HepG2 (cell line): ENCODE data around the gene KCNJ6. TPM values are rescaled to one million over a fixed set of nuclear protein-coding genes. Genes with fewer than 3 reads are reported as not detected.

Experiments used
- ATAC-seq: fragments of 200-7000 bp; cut with Tn5 transposase; 3 replicates; pipeline ENCODE4 v1.9.1; 2020; ENCODE audit warnings: mild to moderate bottlenecking, moderate library complexity
- BruUV-seq: library from RNA; stranded (reverse); fragments of 400-500 nt; replicated peaks from 2 replicates; lab custom pipeline; 2021; lab: Mats Ljungman, UMichigan
- CTCF ChIA-PET: fragments of 300-600 bp; formaldehyde crosslinking; extraction: SDS; loops from one replicate; lab custom pipeline; 2021; ENCODE audit warnings: low total read pairs, inconsistent platforms, low intra/inter-chr PET ratio; lab: Yijun Ruan, JAX
- POLR2A ChIA-PET: fragments of 350-600 bp; sonication (Branson Sonifier 250); formaldehyde crosslinking; loops from one replicate; lab custom pipeline; 2020; ENCODE audit warnings: antibody characterized with exemption, inconsistent platforms; lab: Yijun Ruan, JAX
- DNase-seq: peaks from one replicate; pipeline ENCODE4 v3.0.0-alpha.2; 2015; ENCODE audit warnings: low spot score
- FAIRE-seq: peaks from 3 replicates; lab custom pipeline; 2011; peaks lifted over from hg19 to GRCh38; lab: Jason Lieb, UNC
- H2AFZ ChIP-seq: one replicate; pipeline ENCODE4 v1.6.1; 2011; ENCODE audit warnings: low read length, inconsistent platforms
- H3K27ac ChIP-seq: fragments of 300-600 bp; 3 replicates; pipeline ENCODE4 v1.8.0; 2011; ENCODE audit warnings: mixed run types, mild to moderate bottlenecking, mixed read lengths, low read length, inconsistent platforms; ENCODE audit not compliant: insufficient read depth; ENCODE audit errors: extremely low read length
- H3K27me3 ChIP-seq, 2 experiments: fragments of 200-600 bp in 1 of 2; 2 replicates in 1 of 2; 3 replicates in 1 of 2; pipeline versions ENCODE4 v1.6.0 to v1.8.0; 2011; ENCODE audit warnings: low read length in 2 of 2, mild to moderate bottlenecking in 2 of 2, moderate library complexity in 2 of 2, inconsistent platforms in 1 of 2; ENCODE audit not compliant: insufficient read depth in 2 of 2, control insufficient read depth in 1 of 2
- H3K36me3 ChIP-seq, 2 experiments: fragments of 200-600 bp in 1 of 2; replicated peaks in 1 of 2; 2 replicates in 1 of 2; 3 replicates in 1 of 2; pipeline versions ENCODE4 v1.5.1 to v1.8.0; 2011; ENCODE audit warnings: low read length in 2 of 2, inconsistent platforms in 1 of 2; ENCODE audit not compliant: insufficient read depth in 2 of 2, control insufficient read depth in 1 of 2
- H3K4me1 ChIP-seq: 2 replicates; pipeline ENCODE4 v1.5.1; 2012; ENCODE audit warnings: low read length, inconsistent platforms; ENCODE audit not compliant: insufficient read depth
- H3K4me2 ChIP-seq: 2 replicates; pipeline ENCODE4 v1.6.0; 2011; ENCODE audit warnings: low read depth, low read length, inconsistent platforms
- H3K4me3 ChIP-seq, 3 experiments: fragments of 200-600 bp in 1 of 3; sonication (generic), shearing (Covaris generic) in 1 of 3; replicated peaks in 1 of 3; 2 replicates each; pipeline ENCODE4 v1.5.1; 2011 to 2016; ENCODE audit warnings: low read length in 3 of 3, inconsistent platforms in 2 of 3, low read depth in 2 of 3, mild to moderate bottlenecking in 2 of 3, control low read depth in 1 of 3, mixed read lengths in 1 of 3; ENCODE audit not compliant: insufficient read depth in 1 of 3
- H3K79me2 ChIP-seq: one replicate; pipeline ENCODE4 v1.6.1; 2011; ENCODE audit warnings: low read length, inconsistent platforms; ENCODE audit not compliant: insufficient read depth
- H3K9ac ChIP-seq: 2 replicates; pipeline ENCODE4 v1.6.0; 2011; ENCODE audit warnings: mild to moderate bottlenecking, low read depth, low read length, inconsistent platforms; ENCODE audit not compliant: insufficient read depth
- H3K9me3 ChIP-seq: 2 replicates; pipeline ENCODE4 v1.5.1; 2012; ENCODE audit warnings: mild to moderate bottlenecking, low read length
- H4K20me1 ChIP-seq: 2 replicates; pipeline ENCODE4 v1.6.0; 2011; ENCODE audit warnings: inconsistent platforms, mild to moderate bottlenecking, low read length, moderate library complexity; ENCODE audit not compliant: insufficient read depth
- AHR ChIP-seq: IDR thresholded peaks from 2 replicates; pipeline ENCODE4 v1.6.1; 2018; ENCODE audit warnings: missing genetic modification reagents, missing compliant biosample characterization
- ATF7-NPFF ChIP-seq: sonication (generic); formaldehyde crosslinking; IDR thresholded peaks from 2 replicates; pipeline ENCODE4 v1.8.1; 2023; ENCODE audit warnings: mild to moderate bottlenecking, low read depth, missing genetic modification reagents, moderate library complexity
- HIC2 ChIP-seq: sonication (generic); formaldehyde crosslinking; IDR thresholded peaks from 2 replicates; pipeline ENCODE4 v1.9.0; 2022; ENCODE audit warnings: low read depth, missing genetic modification reagents
- JUND ChIP-seq: sonication (generic); formaldehyde crosslinking; IDR thresholded peaks from 2 replicates; pipeline ENCODE4 v1.8.0; 2022; ENCODE audit warnings: mild to moderate bottlenecking, missing genetic modification reagents
- MTA3 ChIP-seq: sonication (generic); formaldehyde crosslinking; IDR thresholded peaks from 2 replicates; pipeline ENCODE4 v1.4.0; 2020; ENCODE audit warnings: missing genetic modification reagents
- MXD4 ChIP-seq: IDR thresholded peaks from 2 replicates; pipeline ENCODE4 v1.6.1; 2016; ENCODE audit warnings: mild to moderate bottlenecking, missing biosample characterization, missing genetic modification reagents
- NFYB ChIP-seq: sonication (generic); formaldehyde crosslinking; IDR thresholded peaks from 2 replicates; pipeline ENCODE4 v1.4.0; 2020; ENCODE audit warnings: missing genetic modification reagents
- POGK ChIP-seq: sonication (generic); formaldehyde crosslinking; conservative IDR thresholded peaks from 2 replicates; pipeline ENCODE4 v1.8.0; 2022; ENCODE audit warnings: mild to moderate bottlenecking, moderate library complexity, missing genetic modification reagents
- RARG ChIP-seq: sonication (generic); formaldehyde crosslinking; IDR thresholded peaks from 2 replicates; pipeline ENCODE4 v1.4.0; 2020; ENCODE audit warnings: low read depth, mild to moderate bottlenecking, missing genetic modification reagents
- THAP8 ChIP-seq: sonication (generic); formaldehyde crosslinking; IDR thresholded peaks from 2 replicates; pipeline ENCODE4 v1.5.1; 2020; ENCODE audit warnings: missing genetic modification reagents, mild to moderate bottlenecking, borderline replicate concordance
- ZNF251 ChIP-seq: sonication (generic); formaldehyde crosslinking; IDR thresholded peaks from 2 replicates; pipeline ENCODE4 v1.9.0; 2021; ENCODE audit warnings: mild to moderate bottlenecking, missing genetic modification reagents
- ZNF264 ChIP-seq: sonication (generic); formaldehyde crosslinking; IDR thresholded peaks from 2 replicates; pipeline ENCODE4 v1.4.0; 2020; ENCODE audit warnings: missing genetic modification reagents
- ZNF781 ChIP-seq: sonication (generic); formaldehyde crosslinking; IDR thresholded peaks from 2 replicates; pipeline ENCODE4 v1.5.1; 2020; ENCODE audit warnings: borderline replicate concordance, mild to moderate bottlenecking, missing genetic modification reagents; ENCODE audit errors: not compliant biosample characterization
- WGBS: methylation state at CpG from one replicate; pipeline ENCODE4 v1.1.6; 2017; ENCODE audit warnings: low lambda C conversion rate; 5-methylcytosine and 5-hydroxymethylcytosine counted together
- in situ Hi-C: cut with HindIII; loops from 2 replicates; pipeline ENCODE4 v1.10.0; 2017; ENCODE audit warnings: low pct_unique_long_range_greater_than_20kb; ENCODE audit not compliant: extremely low pct_ligation_motif_present
- intact Hi-C: fragments of 100-400 bp; cut with micrococcal nuclease; formaldehyde crosslinking; loops from one replicate; pipeline ENCODE4 v1.10.0; 2022; ENCODE audit not compliant: unreplicated experiment
- polyA plus RNA-seq, 8 experiments: library from polyadenylated mRNA; depleted of rRNA in 3 of 8; stranded (reverse) in 7 of 8; unstranded in 1 of 8; fragments of >200 nt; fragmentation: Illumina TruSeq in 4 of 8; extraction: Trizol in 4 of 8; gene quantifications; 2 replicates each; pipeline versions ENCODE4 v1.2.1 to v1.2.3, GENCODE V29; 2011 to 2016; ENCODE audit warnings: low read depth in 4 of 8, missing spikeins in 1 of 8, mixed read lengths in 1 of 8; ENCODE audit not compliant: insufficient read depth in 1 of 8
- total RNA-seq, 5 experiments: library from RNA; depleted of rRNA; stranded (reverse); fragments of >200 nt; fragmentation: Illumina TruSeq; extraction: Trizol; gene quantifications; 2 replicates each; pipeline ENCODE4 v1.2.3, GENCODE V29; 2016; ENCODE audit warnings: low read depth in 1 of 5

The KCNJ6 gene
- total and polyA plus RNA-seq, 2 of the 13 experiments (the other 11 are each of a cell fraction or from before 2014, with no cell fraction given), result not detected

GRCh38 chr21:37821092-37821491 lies 95.2 kb downstream of the KCNJ6 start:
- ChIA-PET POLR2A (no interaction called here), CTCF (no interaction called here)
- Histone ChIP-seq H3K9ac (no peak overlapping the region), H3K9me3 (no peaks in the 10 kb centered on the region), H3K4me3 (no peak overlapping the region), H3K27ac (no peak overlapping the region), H2AFZ (no peak overlapping the region), H3K79me2 (no peaks in the 10 kb centered on the region), H3K4me2 (no peak overlapping the region), H3K36me3 (no peaks in the 10 kb centered on the region), H3K4me1 (no peaks in the 10 kb centered on the region), H4K20me1 (no peaks in the 10 kb centered on the region), H3K27me3 (no peaks in the 10 kb centered on the region)
- in situ Hi-C loops (no loop called here), intact Hi-C loops (no loop called here)
- ATAC-seq (no peak), DNase-seq (no peak), FAIRE-seq (no peak)
- no peak for TF ChIP-seq AHR (CRISPR knock-in tag)
- no peak for TF ChIP-seq ZNF264 (CRISPR knock-in tag)
- no peak for TF ChIP-seq THAP8
- TF ChIP-seq MTA3 (CRISPR knock-in tag), result no peak
- no peak for TF ChIP-seq ZNF251 (CRISPR knock-in tag)
- BruUV-seq, result no TSS peak
- 9% methylated on average over 2 of the region's 2 CpGs for WGBS

- DNase-seq (no peak), FAIRE-seq (no peak), ATAC-seq (no peak)
- POLR2A ChIA-PET, result no interaction called here
- Histone ChIP-seq H3K36me3 (no peaks in the 10 kb centered on the region), H3K4me3 (no peak overlapping the region), H3K27ac (no peak overlapping the region), H3K27me3 (no peaks in the 10 kb centered on the region), H4K20me1 (no peaks in the 10 kb centered on the region), H3K4me2 (no peak overlapping the region), H3K79me2 (no peaks in the 10 kb centered on the region), H3K9ac (no peak overlapping the region), H3K4me1 (no peaks in the 10 kb centered on the region), H3K9me3 (no peaks in the 10 kb centered on the region), H2AFZ (no peak overlapping the region)
- CTCF ChIA-PET, result no interaction called here
- intact Hi-C loops (no loop called here), in situ Hi-C loops (no loop called here)
- BruUV-seq, result no TSS peak
- TF ChIP-seq ATF7-NPFF (CRISPR knock-in tag) (no peak), RARG (CRISPR knock-in tag) (no peak), POGK (CRISPR knock-in tag) (no peak), HIC2 (CRISPR knock-in tag) (no peak), NFYB (CRISPR knock-in tag) (no peak), MXD4 (no peak), ZNF781 (CRISPR knock-in tag) (no peak), JUND (no peak)
Observed at GRCh38 chr21:37819372-37819771, 96.9 kb downstream of the KCNJ6 start.
